Measurements from ENCODE around the gene UBQLN4.

GRCh38 chr1:156077430-156077760, 23.8 kb upstream of the UBQLN4 start:
- TF ChIP-seq CTCF (conservative IDR thresholded peaks at IDR 0.05; ENCODE audit: low read depth, low read length) (no peak), MAFK (IDR thresholded peaks at IDR 0.05; ENCODE audit: low read depth, low read length) (no peak), BHLHE40 (IDR thresholded peaks at IDR 0.05; ENCODE audit: low read depth, low read length) (no peak), MAZ (IDR thresholded peaks at IDR 0.05; ENCODE audit: borderline replicate concordance, low read depth, low read length) (no peak), RAD21 (IDR thresholded peaks at IDR 0.05; ENCODE audit: low read length) (no peak)
